ENCODE data around the gene COL5A3.
"Not testable (repeated sequence)": the region's sequence is repeated elsewhere in the genome, so short reads cannot be mapped to it uniquely, and the experiment has no call there.

Gene COL5A3

GRCh38 chr19:10010247-10010691 is at the start of gene COL5A3:
Gene COL5A3, minus strand, starts transcription at chr19:10010504. Its CDS starts 119 bp downstream, at chr19:10010385.
- no peak for DNase-seq

DNA sequence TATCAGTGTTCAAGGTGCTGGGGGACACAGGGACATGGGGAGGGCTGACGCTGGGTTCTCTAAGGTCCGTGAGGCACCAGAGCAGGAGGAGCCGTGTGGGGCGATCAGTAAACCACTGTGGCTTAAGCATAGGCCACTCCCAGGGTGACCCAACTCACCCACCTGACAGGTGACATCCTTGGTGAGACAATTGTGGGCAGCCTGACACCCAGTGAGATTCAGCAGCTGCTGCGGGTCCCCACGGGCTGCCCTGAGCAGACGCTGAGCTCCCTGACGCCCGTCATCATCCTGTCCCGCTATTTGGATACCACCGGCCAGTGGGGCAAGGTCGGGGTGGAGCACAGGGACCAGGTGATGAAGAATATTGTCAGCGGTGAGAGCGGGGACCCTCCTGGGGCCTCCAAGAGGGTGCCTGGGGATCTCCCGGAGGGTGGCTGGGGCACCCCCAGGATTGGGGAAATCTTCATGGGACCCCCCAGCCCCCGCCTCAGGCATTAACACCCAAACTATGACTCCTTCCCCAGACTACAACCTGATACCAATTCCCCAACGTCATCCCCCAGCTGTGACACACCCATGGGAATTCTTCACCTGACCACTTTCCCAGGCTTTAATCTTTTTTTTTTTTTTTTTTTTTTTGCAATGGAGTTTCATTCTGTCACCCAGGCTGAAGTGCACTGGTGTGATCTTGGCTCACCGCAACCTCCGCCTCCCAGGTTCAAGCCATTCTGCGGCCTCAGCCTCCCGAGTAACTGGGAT is 42.5 kb upstream of the COL5A3 start:
- DNase-seq = no peak

- DNase-seq = no peak
Observed at GRCh38 chr19:10049626-10050025, 39.3 kb upstream of the COL5A3 start.

GRCh38 chr19:10045371-10045770 is 35.1 kb upstream of the COL5A3 start:
- no peak for DNase-seq

DNA sequence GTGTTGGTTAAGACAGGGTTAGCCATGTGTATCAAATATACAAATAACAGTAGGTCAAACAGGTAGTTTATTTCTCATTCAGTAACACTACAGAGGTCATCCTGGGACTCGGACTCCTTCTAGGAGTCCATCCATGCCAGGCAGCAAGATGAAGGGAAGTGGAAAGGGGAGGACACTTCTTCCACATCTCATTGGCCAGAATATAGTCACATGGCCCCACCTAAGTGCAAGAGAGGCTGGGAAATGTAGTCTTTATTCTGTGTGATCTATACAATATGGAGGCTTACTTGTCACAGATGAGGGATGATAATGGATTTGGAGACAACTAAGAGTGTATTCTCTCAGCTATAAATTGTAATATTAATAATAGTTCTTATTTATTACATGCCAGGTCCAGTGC is 34.1 kb upstream of the COL5A3 start:
- no peak for DNase-seq

- DNase-seq = no peak
Observed at GRCh38 chr19:10043286-10043927, 33.1 kb upstream of the COL5A3 start.

DNA sequence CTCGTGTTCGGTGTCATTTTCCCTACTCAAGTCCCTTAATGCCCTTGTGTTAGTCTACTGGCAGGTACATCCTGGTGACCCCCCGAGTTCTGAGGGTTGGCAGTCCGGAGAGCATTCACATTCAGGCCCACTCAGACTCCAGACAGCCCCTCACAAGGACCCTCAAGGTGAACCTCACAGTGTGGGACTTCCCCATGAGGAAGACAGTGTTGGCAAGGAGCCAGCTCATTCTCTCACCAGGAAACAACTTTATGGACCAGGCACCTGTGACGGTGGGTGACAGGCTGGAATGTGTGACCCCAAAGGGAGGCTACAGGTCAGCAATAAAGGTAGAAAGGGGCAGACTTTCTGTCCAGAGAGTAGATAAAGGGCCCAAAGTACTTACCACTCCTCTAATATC is 27.5 kb upstream of the COL5A3 start:
- DNase-seq = no peak

- no peak for DNase-seq
Observed at GRCh38 chr19:10037367-10037766, 27.1 kb upstream of the COL5A3 start.

DNA sequence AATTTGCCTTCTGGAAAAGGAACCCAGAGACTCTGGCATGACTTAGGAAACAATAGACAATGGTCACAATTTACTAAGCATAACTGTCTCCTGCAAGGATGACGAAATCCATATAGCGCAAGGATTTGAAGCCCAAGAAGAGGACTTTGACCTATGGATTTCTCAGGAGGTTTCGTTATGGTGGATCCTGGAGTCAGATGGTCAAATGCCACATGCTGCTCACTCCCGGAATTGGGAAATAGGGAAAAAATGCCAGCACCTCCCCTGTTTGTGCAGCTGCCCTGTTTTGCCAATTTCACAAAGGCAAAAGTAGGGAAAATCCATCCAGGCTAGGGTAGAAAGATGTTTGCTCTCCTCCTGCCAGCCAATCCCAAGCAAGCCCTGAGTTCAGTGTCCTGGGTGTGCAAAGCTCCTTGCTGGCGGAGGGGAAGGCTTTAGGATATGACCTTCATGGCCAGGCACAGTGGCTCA is 26.3 kb upstream of the COL5A3 start:
- no peak for DNase-seq

- no peak for DNase-seq
Observed at GRCh38 chr19:10033614-10034013, 23.3 kb upstream of the COL5A3 start.

DNA sequence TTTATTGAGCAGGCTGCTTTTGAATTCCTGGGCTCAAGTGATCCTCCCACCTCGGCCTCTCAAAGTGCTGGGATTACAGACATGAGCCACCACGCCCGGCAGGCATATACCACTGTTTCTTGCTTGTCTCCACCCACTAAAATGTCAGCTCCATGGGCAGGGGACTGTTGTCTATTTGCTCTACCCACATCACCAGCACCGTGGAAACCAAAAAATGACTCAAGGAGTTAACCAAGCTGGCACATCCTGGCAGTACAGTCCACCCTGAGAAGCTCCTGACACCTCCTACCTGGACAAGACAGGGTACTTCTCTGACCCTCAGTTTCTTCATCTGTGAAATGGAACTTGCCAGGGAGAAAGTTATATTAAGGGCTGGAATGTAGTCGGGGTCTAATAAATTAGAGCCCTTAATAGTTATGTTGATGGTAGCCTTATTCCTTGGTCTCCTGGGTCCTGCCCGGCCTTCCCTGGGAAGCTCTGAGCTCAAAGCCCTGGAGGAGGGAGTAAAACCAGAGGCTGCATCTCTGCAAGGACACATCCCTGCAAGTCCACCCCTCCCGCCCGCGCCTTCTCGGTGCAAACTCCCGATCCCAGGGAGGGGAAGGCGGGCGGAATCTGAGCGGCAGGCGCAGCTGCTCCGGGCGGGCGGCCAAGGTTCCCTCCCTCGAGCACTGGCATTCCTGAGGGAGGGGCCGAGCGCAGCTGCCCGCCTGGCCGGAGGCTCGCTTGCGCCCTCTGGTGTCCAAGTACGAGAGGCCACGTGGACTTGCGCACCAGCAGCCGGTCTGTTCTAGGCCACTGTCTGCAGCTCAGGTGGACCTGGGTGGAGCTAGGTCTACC is 17.1 kb upstream of the COL5A3 start:
- no peak for DNase-seq

GRCh38 chr19:10026744-10027143 is 16.4 kb upstream of the COL5A3 start:
- DNase-seq = no peak

DNA sequence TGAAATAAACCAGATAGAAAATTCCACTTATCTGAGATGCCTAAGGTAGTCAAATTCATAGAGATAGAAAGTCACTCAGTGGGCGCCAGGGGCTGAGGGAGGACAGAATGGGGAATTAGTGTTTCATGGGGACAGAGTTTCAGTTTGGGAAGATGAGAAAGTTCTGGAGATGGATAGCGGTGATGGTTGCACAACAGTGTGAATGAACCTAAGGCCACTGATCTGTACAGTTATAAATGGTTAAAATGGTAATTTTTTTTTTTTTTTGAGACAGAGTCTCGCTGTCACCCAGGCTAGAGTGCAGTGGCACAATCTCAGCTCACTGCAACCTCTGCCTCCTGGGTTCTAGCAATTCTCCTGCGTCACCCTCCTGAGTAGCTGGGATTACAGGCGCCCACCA is 12.8 kb upstream of the COL5A3 start:
- not testable (repeated sequence) for DNase-seq

GRCh38 chr19:10021863-10022262 is 11.6 kb upstream of the COL5A3 start:
- DNase-seq = no peak

DNA sequence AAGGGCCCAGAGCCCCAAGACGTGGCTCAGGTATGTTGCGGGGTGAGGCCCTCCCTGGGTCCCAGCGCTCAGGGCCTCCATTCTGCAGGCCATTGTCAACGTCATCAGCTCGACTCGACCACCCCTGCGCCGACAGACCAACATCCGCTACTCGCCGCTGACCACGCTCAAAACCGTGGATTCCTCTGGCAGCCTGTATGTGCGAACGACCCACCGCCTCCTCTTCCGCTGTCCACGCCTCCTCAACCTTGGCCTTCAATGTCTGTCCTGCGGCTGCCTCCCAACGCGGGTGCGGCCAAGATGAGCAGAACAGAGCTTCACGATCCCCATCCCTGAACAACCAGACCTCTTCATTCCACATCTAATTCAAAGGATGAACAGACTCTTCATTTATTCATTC is 11.1 kb upstream of the COL5A3 start:
- no peak for DNase-seq

- no peak for DNase-seq
Observed at GRCh38 chr19:10020851-10021250, 10.5 kb upstream of the COL5A3 start.

DNA sequence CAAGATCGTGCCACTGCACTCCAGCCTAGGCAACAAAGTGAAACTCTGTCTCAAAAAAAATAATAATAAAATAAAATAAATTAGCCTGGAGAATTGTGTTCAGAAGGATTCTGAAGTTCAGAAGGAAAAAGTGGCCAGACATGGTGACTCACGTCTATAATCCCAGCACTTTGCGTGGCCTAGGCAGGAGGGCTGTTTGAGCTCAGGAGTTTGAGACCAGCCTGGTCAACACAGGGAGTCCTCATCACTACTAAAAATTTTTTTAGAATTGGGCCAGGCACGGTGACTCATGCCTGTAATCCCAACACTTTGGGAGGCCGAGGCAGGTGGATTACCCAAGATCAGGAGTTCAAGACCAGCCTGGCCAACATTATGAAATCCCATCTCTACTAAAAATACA is 8.9 kb upstream of the COL5A3 start:
- no peak for DNase-seq

DNA sequence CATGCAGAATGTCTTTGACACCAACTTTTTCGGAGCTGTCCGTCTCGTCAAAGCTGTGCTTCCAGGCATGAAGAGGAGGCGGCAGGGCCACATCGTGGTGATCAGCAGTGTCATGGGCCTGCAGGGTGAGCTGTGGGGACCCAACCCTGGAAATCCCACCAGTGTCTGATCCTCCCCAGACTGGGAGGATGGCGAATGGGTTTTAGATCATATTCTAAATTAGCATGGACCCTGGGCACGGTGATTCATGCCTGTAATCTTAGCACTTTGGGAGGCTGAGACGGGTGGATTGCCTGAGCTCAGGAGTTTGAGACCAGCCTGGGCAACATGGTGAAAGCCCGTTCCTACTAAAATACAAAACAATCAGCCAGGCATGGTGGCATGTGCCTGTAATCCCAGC is 8.5 kb upstream of the COL5A3 start:
- no peak for DNase-seq

DNA sequence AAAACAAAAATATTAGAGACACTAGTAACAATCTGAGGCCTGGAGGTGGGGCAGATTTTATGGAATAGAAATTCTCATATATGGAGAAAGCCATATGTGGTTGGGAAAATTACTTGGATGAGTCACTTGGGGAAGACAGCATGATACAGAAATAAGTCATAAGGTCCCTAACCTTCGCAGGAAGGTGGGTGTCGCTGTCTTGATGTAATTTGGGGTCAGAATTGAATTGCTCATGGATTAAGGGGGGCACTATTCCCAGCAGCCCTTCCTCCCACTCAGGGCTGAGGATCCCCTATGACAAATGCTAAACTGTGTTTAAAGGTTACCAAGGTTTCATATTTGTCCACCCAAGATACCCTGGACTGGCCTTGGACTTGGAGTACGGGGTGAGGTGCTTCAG is 8.0 kb upstream of the COL5A3 start:
- no peak for DNase-seq

GRCh38 chr19:10013834-10014618 is 3.7 kb upstream of the COL5A3 start:
- no peak for DNase-seq

DNA sequence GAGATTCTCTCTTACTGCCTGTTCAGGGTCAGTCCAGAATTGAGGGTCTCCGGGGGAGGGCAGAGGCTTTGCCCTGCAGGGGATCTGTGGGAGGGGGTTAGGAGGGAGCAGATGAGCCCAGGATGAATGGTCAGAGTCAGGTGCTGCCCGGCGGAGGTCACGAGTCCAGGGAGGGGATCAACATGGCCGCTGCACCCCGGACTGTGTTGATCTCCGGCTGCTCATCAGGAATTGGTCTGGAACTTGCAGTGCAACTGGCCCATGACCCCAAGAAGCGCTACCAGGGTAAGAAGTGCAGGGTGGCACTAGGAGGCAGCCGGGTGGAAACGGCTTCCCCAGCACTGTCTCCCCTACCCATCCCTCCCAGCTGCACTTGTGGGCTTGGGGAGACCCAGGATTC is 3.0 kb upstream of the COL5A3 start, which contains the start of gene RDH8:
TSS of gene RDH8 (plus strand) at position 168 of the 400 bp plus-strand sequence. CDS start at position 183, 15 bp downstream.
- no peak for DNase-seq

DNA sequence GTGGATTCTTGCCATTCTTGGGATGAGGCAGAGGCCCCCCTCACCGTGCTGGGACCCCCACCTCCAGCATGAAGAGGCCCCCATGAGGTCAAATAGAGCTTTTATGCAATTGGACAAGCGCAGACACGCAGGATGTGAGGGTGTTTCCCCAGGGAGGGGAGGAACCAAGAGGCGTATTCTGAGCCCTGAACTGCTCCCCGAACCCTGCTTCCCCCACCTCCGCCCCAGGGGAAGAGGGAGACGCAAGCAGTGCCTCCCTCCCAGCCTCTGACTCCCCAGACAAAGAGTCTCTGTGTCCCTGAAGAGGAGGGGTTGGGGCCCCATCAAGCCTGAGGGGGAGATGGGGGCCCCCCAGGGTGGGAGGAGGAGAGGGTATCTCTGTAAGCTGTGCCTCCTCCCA is 1.7 kb upstream of the COL5A3 start:
- no peak for DNase-seq

DNA sequence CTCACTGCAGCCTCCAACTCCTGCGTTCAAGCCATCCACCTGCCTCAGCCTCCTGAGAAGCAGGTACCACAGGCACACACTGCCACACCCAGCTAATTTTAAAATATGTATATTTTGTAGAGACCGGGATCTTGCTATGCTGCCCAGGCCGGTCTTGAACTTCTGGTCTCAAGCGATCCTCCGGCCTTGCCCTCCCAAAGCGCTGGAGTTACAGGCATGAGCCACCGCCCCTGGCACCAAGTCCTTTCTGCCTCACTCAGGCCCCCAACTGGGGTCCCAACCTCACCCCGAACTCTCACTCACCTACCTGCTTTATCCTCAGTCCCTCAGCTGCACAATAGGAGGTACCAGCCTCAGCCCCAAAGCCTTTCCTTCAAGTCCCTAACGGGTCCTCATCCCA is 635 bp upstream of the COL5A3 start:
- no peak for DNase-seq

Data from NCI-H187 treated with DMSO at 0.1 percent for 48 hours (cell line).